Endometrium (tissue), 2 donors: ENCODE results near the gene ACE.

Experiments used
- FAIRE-seq: peaks from 2 replicates; lab custom pipeline; 2012; peaks lifted over from hg19 to GRCh38; lab: Jason Lieb, UNC
- donor health status: control.
- donor health status: control.

The ACE gene

DNA sequence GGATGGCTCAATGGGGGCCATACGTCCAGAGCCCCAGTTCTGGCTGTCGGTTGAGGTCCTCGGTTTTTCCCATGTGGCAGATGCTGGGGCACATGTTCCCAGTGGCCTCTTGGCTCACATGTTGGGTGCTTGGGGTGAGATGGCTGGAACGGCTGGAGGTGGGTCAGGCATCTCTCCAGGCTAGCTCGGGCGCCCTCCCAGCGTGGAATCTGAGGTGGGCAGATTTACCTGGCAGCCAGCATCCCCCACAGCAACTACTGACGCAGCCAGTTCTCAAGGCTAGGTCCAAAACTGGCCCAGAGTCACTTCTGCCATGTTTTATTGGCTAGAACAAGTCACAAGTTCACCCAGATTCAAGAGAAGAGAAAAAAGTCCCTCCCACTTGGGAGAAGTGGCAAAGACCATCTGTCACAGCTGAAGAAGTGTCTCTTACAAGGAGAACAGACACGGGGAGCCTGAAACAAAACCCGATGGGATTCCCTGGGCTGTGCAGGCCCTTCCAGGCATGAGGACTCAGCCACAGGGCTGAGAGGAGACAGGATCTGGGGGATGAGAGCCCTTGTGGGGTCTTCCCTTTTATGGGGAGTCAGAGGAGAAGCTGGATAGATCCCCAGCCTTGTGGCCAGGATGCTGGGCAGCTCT is 15.2 kb downstream of the ACE start:
- FAIRE-seq, result no peak

DNA sequence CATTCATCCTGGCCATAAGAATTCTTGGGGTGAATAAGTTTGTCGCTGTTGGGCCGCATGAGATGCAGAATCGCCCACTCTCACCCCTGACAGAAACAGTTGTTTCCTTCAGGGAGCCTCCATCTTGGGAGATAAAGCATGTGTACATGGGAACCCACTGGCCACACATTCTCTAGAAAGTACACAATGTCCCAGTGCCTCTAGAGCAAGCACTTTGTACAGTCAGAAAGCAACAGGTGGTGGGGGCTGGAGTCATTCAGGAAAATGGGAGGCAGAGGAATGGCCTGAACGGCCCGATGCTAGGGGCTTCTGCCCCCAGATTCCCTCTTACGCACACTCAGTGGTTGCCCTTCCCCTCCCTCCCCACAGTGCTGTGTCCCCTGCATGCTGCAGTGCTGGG is 16.1 kb downstream of the ACE start:
- no peak for FAIRE-seq

DNA sequence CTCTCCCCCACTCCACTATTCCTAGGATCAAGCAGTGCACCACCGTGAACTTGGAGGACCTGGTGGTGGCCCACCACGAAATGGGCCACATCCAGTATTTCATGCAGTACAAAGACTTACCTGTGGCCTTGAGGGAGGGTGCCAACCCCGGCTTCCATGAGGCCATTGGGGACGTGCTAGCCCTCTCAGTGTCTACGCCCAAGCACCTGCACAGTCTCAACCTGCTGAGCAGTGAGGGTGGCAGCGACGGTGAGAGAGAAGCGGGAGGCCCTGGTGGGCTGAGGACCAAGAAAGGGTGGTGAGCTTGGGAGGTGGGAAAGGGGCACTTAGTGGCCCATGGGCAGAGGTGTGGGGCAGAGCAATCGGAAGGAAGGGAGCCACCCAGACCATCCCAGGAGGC is 16.6 kb downstream of the ACE start:
- no peak for FAIRE-seq

DNA sequence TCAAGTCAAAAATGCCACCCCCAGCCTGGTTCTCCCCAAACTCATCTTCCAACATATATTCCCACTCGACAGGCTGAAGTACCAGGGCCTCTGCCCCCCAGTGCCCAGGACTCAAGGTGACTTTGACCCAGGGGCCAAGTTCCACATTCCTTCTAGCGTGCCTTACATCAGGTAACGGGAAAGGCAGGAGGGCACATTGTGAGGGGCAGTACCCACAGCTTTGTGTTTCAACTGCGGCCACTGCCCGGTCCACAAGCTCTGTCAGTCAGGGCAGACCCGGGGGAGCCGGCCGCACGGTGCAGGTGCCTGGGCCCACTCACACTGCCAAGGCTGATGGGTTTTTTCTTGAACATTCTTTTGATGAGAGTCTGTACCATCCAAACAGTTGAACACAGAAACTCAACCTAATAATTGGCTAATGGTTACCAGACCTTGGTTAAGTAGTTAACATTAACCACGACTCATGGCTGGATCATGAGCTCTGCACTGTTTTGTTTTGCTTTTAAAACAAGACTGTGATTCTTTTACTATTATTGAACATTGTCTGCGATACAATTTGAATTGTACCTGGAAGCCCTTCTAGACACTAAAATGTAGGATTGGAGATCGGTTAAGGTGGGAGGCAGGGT is 17.6 kb downstream of the ACE start:
- no peak for FAIRE-seq

DNA sequence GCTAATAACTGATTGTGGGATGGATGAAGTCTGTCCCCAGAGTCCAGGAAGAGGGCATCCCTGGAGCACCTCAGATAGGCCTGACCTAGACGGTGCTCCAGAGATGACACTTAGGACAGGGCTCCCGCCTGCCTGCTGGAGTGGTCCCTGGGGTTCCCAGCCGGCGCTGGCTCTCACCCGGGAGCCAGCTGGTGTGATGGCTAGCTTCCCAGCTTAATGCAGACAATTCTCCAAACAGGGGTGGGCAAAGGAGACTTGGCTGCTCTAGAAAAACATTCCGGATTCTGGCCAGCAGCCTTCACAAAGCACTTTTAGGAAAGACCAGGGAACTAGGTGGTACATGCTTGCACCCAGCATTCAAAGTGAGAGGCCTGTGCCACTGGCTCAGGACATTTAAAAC is 18.6 kb downstream of the ACE start:
- no peak for FAIRE-seq

DNA sequence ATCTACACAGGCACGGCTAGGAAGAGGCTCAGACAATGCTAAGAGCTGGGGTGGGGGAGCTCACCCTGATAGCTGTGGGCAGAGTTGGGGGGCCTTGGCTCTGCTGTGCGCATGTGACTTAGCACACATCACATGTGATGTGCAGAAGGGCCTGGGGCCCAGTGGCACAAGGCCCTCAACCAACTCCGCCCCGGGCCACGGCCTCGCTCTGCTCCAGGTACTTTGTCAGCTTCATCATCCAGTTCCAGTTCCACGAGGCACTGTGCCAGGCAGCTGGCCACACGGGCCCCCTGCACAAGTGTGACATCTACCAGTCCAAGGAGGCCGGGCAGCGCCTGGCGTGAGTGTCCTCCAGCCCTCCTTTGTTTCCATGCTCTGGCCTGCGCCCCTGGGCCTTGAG is 19.3 kb downstream of the ACE start:
- no peak for FAIRE-seq

DNA sequence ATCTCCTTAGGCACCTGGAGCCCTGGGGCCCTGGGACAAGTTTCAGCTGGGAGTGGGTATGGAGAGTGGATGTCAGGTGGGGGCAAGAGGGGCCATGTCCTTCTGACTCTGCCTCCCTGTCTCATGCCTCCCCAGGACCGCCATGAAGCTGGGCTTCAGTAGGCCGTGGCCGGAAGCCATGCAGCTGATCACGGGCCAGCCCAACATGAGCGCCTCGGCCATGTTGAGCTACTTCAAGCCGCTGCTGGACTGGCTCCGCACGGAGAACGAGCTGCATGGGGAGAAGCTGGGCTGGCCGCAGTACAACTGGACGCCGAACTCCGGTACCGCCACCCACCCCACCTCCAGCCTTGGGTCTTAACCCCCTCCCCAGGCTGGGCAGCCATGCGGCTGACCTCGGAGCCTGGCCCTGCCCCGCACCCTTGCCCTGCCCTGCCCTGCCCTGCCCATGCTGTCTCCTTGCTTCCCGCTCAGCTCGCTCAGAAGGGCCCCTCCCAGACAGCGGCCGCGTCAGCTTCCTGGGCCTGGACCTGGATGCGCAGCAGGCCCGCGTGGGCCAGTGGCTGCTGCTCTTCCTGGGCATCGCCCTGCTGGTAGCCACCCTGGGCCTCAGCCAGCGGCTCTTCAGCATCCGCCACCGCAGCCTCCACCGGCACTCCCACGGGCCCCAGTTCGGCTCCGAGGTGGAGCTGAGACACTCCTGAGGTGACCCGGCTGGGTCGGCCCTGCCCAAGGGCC is 20.0 kb downstream of the ACE start:
- FAIRE-seq, result no peak

DNA sequence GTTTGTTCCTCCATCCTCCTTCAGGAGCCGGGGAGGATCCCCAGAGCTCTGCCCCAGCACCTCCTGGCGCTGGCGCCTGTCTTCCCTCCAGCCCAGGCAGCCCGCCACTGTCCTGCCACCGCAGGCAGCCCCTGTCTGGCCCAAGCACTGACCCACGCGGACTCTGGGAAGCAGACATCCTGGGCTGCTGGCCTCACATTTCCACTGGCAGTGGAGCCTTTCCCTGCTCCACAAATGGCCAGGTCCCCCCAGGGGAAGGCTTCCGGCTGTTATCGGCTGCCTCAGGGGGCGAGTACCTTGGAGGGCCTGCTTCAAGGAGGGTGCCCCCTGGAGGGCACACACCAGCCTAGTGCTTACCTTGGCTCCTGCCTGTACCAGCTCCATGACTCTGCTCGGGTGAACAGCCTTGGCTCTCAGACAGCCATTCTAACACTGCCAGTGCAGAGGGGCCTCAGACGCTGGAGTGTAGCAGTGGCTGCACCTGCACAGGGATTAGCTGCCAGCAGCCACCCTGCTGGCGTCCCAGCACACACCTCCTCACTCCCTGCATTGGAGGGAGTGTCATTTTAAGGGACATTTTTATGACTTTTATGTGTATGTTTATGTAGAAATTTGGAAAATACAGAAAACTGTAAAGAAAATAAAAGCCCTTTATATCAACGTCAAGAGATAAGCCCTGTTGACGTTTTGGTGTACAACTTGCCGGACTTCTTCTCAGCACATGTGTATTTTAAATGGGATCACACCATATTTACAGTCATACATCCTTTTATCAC is 21.0 kb downstream of the ACE start:
- no peak for FAIRE-seq

DNA sequence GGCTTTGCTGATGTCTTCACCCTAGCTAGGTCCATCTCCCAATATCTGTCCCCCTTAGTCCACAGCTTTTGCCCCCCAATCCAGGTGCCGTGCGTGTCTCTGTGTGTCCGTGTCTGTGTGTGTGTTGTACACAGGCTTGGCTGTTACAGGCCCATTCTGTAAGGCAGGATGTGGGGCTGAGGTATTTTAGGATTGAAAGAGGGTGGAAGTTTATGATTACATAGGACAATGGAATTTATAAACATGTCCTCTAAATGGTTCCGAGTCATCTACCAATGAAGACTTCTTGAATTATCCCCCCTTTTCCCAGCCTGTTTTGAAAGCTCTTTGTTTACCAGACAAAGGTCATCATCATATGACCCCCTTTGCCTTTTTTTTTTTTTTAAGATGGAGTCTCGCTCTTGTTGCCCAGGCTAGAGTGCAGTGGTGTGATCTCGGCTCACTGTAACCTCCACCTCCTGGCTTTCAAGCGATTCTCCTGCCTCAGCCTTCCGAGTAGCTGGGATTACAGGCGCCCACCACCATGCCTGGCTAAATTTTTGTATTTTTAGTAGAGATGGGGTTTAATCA is 21.9 kb downstream of the ACE start:
- no peak for FAIRE-seq

DNA sequence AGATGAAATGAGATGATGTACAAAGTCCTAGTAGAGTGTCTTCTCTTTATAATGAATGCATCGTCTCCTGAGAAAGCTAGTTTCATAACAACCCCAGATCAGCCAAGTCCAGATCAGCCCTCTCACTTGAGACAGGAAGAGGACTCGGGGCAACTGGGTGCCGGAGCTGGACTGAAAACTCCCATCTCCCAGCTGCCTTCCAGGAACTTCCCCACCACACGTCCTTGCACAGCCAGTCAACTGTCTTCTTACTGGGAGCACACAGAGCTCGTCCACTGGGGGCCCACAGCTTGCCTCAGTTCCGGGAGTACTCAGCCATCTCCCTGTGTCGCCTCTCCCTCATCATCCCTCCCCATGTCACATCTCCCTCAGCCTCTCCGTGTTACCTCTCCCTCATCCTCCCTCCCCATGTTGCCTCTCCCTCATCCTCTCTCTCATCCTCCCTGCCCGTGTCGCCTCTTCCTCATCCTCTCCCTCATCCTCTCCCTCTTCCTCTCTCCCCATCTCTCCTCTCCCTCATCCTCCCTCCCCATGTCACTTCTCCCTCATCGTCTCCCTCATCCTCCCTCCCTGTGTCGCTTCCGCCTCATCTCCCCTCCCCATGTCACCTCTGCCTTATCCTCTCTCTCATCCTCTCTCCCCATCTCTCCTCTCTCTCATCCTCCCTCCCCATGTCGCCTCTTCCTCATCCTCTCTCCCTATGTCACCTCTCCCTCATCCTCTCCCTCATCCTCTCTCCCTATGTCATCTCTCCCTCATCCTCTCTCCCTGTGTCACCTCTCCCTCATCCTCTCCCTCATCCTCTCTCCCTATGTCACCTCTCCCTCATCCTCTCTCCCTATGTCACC is 23.9 kb downstream of the ACE start:
- FAIRE-seq, result no peak

DNA sequence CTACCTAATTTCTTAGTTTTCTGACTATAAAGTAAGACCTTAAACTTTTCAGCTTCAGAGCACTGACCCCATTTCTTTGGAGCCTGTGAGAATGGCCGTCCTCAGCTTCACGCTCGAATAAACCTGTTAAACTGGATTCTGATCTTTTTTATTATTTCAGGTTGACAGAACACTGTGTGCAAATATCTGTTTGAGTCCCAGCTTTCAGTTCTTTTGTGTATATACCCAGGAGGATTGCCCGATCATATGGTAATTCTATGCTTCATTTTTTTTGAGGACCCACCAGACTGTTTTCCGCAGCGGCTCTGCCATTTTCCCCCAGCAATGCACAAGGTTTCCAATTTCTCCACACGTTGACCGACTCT is 26.5 kb downstream of the ACE start:
- no peak for FAIRE-seq

DNA sequence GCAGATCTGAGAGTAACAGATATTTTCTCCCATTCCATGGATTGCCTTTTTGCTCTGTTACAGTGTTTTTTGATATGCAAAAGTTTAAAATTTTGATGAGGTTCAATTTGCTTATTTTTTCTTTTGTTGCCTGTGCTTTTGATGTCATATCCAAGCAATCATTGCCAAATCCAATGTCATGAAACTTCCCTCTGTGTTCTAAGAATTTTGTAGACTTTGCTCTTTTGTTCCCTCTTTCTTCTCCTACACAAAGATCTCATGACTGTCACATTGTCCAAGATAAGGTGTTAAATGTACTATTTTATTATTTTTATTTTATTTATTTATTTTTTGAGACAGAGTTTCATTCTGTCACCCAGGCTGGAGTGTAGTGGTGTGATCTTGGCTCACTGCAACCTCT is 27.4 kb downstream of the ACE start:
- FAIRE-seq, result no peak

DNA sequence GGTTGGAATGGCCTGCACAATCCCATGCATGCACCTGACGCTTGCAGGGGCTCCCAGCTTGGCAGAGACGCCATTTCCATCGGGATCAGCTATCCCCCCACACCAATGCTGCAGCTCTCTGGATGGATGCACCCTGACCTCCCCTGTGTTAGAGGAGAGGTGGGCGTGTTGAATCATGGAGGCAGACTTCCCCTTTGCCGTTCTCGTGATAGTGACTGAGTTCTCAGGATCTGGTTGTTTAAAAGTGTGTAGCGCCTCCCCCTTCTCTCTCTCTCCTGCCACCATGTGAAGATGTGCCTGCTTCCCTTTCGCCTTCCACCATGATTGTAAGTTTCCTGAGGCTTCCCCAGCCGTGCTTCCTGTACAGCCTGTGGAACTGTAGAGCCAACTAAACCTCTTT is 28.5 kb downstream of the ACE start:
- FAIRE-seq, result no peak

DNA sequence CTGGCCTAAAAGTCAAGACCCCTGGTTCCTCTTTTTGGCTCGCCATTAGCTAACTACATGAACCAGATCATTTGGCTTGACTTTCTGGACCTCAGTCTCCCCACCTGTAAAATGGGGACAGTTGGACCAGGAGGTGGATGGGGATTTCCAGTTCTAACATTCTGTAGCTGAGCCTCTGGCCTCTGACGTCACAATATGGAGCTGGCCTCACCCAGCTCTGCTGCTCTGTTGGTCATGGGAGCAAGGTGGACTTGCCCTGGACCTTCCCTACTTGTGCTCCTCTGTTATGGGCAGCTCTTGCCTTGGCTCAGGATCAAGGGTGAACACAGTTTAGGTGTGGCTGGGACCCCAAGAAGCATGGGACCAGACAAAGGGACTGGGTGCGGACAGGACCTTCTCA is 29.8 kb downstream of the ACE start:
- no peak for FAIRE-seq

DNA sequence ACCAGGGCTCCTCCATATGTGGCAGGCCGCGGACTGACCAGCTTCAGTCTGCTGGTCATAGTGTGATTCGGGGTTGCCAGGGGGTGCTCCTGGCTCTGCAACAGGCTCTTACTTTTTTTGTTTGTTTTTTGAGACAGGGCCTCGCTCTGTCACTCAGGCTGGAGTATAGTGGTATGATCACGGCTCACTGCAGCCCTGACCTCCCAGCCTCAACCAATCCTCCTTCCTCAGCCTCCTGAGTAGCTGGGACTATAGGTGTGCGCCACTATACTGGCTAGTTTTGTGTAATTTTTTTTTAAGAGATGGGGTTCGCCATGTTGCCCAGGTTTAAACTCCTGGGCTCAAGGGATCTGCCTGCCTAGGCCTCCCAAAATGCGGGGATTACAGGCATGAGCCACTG is 34.5 kb downstream of the ACE start:
- no peak for FAIRE-seq

DNA sequence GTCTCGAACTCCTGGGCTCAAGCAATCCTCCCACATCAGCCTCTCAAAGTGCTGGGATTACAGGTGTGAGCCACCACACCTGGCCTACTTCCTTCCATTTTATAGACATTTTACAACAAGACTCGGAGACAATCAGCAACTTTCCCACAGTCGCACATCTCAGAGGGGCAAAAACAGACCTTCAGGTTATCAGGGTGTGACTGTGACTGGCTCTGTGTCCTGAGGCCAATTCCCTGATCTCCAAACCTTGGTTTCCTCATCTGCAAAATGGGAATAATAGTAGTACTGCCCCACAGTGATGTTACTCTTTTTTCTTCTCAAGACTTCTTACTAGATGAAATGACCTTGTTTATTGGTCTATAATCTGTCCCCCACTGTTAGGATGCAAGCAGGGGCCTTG is 35.5 kb downstream of the ACE start:
- no peak for FAIRE-seq

DNA sequence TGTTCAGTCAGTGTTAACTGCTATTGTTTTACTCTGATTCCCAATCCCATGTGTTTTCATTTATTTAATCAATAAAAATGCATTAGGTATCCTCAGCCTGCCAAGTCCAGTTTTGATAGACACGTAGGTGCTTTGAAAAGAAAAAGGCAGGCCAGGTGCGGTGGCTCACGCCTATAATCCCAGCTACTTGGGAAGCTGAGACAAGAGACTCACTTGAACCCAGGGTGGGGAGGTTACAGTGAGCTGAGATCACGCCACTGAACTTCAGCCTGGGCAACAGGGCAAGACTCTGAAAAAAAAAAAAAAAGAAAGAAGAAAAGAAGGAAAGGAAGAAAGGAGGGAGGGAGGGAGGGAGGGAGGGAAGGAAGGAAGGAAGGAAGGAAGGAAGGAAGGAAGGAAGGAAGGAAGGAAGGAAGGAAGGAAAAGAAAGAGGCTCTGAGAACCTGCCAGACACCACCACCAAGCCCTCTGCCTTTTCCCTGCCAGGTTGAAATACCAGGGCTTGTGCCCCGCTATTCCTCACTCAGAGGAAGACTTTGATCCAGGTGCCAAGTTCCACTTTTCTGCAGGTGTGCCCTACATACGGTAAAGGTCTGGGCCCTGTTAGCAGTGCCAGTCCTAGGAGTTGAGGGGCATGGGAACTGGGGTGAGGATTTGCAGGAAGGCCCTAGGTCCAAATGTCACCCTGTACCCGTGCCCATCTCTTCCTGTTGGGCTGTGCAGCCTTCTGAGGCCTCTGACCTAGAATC is 36.2 kb downstream of the ACE start:
- no peak for FAIRE-seq

DNA sequence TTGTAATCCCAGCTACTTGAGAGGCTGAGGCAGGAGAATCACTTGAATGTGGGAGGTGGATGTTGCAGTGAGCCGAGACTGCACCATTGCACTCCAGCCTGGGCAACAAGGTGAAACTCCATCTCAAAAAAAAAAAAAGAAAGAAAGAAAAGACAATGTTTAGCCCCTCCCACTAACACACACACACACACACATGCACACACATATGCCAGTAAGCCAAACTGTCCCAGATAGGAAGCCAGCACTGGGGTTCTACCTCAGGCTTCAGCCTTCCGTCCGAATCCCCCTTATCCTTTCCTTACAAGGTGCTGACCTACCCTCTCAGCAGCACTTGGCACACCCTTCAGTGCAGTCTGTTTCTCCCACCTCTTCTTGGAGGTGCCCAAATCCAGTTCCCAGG is 37.6 kb downstream of the ACE start:
- no peak for FAIRE-seq

DNA sequence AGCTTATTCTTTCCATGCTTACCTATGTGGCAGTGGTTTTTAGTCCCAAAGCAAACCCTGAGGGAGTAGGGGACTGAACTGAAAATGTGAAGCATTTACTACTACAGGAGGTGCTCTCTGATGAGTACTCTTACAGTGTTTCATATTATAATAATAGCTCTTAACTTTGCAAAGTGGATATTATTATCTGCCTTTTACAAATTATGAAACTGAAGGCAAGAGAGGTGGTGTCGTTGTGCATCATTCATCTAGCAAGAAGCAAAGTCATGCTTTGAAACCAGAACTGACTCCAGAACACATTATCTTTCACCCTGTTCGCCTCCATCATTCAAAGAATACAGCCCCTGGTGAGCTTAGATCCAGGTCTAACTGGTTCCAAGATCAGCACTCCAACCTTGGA is 38.1 kb downstream of the ACE start:
- FAIRE-seq, result no peak

DNA sequence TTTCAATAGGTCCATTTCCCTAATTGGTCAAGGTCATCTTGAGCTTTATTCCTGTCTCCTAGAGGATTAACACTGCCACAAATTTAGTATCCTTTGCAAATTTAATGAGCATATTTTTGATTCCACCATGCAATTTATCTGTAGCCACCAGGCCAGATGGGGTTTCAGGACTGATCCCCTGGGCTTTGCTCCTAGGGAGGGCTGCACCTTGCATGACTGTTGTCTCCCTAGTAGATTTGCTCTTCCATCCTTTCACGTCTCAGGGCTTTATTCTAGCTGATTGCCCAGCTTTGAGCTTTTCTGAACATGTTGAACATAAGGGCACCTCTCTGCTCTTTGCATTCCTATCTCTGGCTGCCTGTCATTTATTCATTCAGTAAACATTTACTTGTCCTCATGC is 38.6 kb downstream of the ACE start:
- FAIRE-seq, result no peak
